HG03159 (cell line): Measurements from ENCODE around the gene PRKACB.

ENCODE experiments used
- ATAC-seq: cut with Tn5 transposase; IDR thresholded peaks from one replicate; pipeline ENCODE4 v1.9.1; 2021; ENCODE audit warnings: mild to moderate bottlenecking, moderate library complexity; ENCODE audit not compliant: unreplicated experiment

PRKACB gene

GRCh38 chr1:84155517-84155916 lies 11.4 kb downstream of the PRKACB start:
- no peak for ATAC-seq

- no peak for ATAC-seq
Measured at GRCh38 chr1:84156210-84156621, 12.1 kb downstream of the PRKACB start.

GRCh38 chr1:84159533-84160240 lies 15.6 kb downstream of the PRKACB start:
- ATAC-seq, result no peak

- no peak for ATAC-seq
Measured at GRCh38 chr1:84162295-84162694, 18.2 kb downstream of the PRKACB start.

- no peak for ATAC-seq
Measured at GRCh38 chr1:84163123-84163931, 19.3 kb downstream of the PRKACB start.

- no peak for ATAC-seq
Measured at GRCh38 chr1:84164161-84164560, 20.1 kb downstream of the PRKACB start.

GRCh38 chr1:84164567-84165021 lies 20.5 kb downstream of the PRKACB start:
- no peak for ATAC-seq

- ATAC-seq, result no peak
Measured at GRCh38 chr1:84165601-84166000, 21.5 kb downstream of the PRKACB start.

- ATAC-seq, result peak; percentile 96
Measured at GRCh38 chr1:84166797-84167196, 22.7 kb downstream of the PRKACB start.

- no peak for ATAC-seq
Measured at GRCh38 chr1:84168783-84169182, 24.7 kb downstream of the PRKACB start.

- ATAC-seq, result no peak
Measured at GRCh38 chr1:84170171-84170570, 26.1 kb downstream of the PRKACB start.

- no peak for ATAC-seq
Measured at GRCh38 chr1:84171481-84171880, 27.4 kb downstream of the PRKACB start.

- ATAC-seq, result no peak
Measured at GRCh38 chr1:84174051-84174556, 30.0 kb downstream of the PRKACB start.

- ATAC-seq, result no peak
Measured at GRCh38 chr1:84181350-84182005, 37.4 kb downstream of the PRKACB start.

- no peak for ATAC-seq
Measured at GRCh38 chr1:84190455-84190854, 46.4 kb downstream of the PRKACB start.

- ATAC-seq, result no peak
Measured at GRCh38 chr1:84192681-84193080, 48.6 kb downstream of the PRKACB start.

- ATAC-seq, result no peak
Measured at GRCh38 chr1:84198832-84199231, 54.8 kb downstream of the PRKACB start.

GRCh38 chr1:84199257-84199656 lies 55.2 kb downstream of the PRKACB start:
- ATAC-seq, result no peak

- no peak for ATAC-seq
Measured at GRCh38 chr1:84202126-84202525, 58.1 kb downstream of the PRKACB start.

GRCh38 chr1:84206375-84206774 lies 62.3 kb downstream of the PRKACB start:
- no peak for ATAC-seq

GRCh38 chr1:84208935-84209334 lies 64.9 kb downstream of the PRKACB start:
- no peak for ATAC-seq
